ENCODE measurements around the gene MAK.
"Not testable (repeated sequence)": the region's sequence is repeated elsewhere in the genome, so short reads cannot be mapped to it uniquely, and the experiment has no call there.

Gene MAK

DNA sequence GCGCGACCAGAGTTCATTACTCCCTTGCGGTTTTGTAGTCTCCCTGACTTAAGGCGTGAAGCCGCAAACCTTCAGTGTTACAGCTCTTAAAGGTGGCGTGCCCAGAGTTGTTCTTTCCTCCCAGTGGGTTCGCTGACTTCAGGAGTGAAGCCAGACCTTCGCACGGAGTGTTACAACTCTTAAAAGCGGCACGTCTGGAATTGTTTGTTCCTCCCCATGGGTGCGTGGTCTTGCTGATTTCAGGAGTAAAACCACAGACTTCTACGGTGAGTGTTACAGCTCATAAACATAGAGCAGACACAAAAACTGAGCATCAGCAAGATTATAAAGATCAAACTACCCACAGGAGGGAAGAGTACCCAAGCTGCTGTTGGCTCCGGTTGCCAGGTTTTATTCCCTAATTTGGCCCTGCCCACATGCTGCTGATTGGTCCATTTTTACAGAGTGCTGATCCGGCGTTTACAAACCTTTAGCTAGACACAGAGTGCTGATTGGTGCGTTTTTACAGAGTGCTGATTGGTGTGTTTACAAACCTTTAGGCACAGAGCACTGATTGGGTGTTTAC is 105.1 kb downstream of the MAK start:
- DNase-seq (ENCODE audit: extremely low read depth in 1 of 2, low read depth in 1 of 2): no peak

DNA sequence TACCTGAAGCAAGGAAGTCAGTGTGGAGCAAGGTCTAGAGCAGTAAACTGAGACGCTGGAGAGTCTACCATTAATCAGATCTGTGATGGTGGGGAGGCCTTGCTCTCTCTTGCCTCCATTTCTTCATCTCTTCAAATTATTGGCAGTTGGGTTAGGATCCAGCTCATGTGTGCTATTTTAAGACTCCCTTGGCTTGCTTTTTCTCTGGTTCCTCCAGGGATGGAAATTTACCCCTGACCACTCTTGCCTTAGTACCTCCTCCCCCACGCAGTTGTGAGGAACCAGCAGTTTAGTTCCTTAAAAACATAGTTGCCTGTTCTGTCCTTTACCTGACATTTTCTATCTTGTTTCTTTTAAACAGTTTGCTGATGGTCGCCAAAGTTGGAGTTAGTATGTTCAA is 108.1 kb downstream of the MAK start:
- DNase-seq (ENCODE audit: extremely low read depth in 1 of 2, low read depth in 1 of 2): no peak

DNA sequence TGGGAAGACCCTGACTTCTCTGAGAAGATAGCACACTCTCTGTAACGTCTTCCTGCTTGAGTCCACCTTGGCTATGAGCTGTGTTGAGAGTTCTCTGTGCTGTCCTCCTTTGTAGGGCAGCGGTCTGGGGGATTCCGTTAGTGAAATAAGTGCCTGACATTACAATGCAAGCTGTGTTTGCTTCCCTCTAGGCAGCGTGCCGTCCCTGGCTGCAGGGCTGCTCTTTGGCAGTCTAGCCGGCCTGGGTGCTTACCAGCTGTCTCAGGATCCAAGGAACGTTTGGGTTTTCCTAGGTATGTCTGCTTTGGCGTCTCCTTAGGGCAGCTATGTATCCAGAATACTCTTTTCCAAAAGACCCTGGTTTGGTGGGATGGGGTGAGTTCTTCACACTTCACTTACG is 112.6 kb downstream of the MAK start:
- DNase-seq (ENCODE audit: extremely low read depth in 1 of 2, low read depth in 1 of 2): no peak

DNA sequence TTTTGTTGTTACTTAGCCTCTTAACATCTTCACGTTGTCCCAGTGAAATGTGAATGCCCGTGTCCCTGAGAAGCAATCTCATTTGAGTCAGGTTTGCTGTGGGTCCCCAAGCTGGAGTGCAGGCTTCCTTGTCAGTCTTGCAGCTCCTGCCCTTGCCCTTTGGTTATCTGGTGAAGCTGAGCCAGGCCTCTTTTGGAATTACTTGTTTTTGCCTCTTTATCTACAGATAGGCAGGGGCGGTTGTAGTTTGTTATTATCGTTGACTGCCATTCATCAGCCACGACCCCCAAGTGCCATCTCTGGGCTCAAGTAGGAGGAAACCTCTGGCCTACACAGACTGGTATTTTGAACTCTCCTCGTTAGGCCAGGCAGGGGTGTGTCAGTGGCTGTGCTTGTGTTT is 113.3 kb downstream of the MAK start:
- DNase-seq (ENCODE audit: extremely low read depth in 1 of 2, low read depth in 1 of 2): no peak

DNA sequence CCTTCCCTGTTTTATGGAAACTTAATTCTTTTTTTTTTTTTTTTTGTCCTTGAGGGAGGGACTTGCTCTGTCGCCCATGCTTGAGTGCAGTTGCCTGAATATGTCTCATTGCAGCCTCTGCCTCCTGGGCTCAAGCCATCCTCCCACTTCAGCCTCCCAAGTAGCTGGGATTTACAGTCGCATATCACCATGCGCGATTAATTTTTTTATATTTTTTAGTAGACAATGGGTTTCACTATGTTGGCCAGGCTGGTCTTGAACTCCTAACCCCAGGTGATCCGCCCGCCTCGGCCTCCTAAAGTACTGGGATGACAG is 114.8 kb downstream of the MAK start:
- DNase-seq (ENCODE audit: extremely low read depth in 1 of 2, low read depth in 1 of 2): no peak

DNA sequence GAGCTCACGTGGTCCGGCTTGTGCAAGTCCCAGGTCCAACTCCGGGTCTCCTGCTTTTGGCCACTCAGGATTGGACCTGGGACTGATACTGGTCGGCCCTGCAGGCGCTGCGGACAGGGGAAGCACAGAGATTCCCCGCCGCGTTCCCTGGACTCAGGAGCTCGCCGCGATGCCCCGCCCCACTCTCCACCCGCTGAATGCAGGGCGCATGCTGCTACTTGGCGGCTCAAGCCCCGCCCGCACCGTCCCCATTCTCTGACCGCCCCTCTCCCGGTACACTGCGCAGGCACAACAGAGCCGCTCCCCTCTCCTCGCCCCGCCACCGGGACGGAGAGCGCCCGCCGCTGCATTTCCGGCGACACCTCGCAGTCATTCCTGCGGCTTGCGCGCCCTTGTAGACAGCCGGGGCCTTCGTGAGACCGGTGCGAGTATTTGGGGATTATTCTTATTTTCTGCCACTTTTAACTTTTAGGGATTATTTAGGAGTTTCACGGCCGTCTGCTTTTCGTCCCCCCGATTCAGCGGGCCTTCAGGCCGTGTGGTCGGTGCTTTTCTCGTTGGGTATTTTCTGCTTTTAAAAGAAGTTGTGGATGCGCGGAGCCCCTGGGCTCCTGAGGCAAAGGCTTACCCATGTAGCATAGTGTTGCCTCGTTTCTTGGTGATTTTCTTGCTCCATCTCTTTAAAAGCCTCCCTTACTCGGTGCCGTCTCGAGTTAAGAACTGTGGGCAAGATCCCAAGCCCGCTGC is 115.3 kb downstream of the MAK start, which contains the start of gene TMEM14C:
TMEM14C (plus strand) TSS at position 251 of the 747 bp plus-strand sequence. CDS start 1,544 bp downstream, outside the sequence.
- peak; percentile 45 to 58 for DNase-seq (ENCODE audit: extremely low read depth in 1 of 2, low read depth in 1 of 2)

DNA sequence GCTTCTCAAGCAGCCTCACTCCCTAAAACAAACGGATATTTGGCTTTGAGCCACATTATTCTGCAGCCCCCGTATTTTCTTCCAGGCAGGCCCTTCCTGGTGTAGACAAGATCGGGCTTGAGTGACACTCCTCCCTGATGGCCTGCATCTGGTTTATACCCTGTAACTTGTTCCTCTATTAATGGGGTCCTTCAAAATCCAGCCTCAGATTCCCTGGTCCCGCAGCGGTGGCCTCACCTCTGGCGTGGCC is 115.8 kb downstream of the MAK start:
- no peak for DNase-seq (ENCODE audit: extremely low read depth in 1 of 2, low read depth in 1 of 2)

DNA sequence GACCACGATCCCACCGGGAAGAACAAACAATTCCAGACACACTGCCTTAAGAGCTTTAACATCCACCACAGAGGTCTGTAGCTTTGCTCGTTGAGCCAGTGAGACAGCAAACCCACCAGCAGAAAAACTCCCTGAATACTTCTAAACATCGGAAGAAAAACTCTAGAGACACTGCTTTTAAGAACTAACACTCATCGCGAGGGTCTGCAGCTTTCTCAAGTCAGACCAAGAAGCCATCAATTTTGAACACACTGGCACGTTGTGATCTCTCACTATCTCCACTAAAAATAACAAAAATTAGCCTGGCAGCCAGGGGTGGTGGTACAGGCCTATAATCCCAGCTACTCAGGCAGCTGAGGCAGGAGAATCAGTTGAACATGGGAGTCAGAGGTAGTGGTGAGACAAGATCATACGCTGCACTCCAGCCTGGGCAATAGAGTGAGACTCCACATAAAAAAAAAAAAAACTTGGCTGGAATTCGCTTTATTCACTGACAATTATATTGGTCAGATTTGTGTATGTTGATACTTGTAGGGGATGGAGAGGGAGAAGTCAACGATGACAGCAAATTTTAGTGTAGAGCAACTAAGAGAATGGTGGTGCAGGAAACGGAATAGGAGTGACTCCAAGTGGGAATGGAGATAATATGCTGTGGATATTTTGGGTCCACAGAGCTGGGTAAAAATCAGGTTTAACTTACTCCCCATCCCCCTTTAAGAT is 116.3 kb downstream of the MAK start:
- DNase-seq (ENCODE audit: extremely low read depth in 1 of 2, low read depth in 1 of 2): no peak

DNA sequence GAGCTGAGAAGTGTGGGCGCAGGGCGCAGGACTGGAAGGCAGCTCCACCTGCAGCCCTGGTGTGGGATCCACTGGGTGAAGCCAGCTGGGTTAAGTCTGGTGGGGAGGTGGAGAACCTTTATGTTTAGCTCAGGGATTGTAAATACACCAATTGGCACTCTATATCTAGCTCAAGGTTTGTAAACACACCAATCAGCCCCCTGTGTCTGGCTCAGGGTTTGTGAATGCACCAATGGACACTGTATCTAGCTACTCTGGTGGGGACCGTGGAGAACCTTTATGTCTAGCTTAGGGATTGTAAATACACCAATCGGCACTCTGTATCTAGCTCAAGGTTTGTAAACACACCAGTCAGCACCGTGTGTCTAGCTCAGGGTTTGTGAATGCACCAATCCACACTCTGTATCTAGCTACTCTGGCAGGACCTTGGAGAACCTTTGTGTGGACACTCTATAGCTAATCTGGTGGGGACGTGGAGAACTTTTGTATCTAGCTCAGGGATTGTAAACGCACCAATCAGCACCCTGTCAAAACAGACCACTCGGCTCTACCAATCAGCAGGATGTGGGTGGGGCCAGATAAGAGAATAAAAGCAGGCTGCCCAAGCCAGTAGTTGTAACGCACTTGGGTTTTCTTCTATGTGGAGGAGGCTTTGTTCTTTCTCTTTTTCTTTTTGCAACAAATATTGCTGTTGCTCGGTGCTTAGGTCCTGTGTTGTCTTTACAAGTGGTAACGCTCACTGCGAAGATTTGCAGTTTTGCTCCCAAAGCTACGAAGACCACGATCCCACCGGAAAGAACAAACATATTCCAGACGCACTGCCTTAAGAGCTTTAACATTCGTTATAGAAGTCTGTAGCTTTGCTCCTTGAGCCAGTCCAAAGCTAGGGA is 117.1 kb downstream of the MAK start:
- not testable (repeated sequence) for DNase-seq (ENCODE audit: extremely low read depth in 1 of 2, low read depth in 1 of 2)

DNA sequence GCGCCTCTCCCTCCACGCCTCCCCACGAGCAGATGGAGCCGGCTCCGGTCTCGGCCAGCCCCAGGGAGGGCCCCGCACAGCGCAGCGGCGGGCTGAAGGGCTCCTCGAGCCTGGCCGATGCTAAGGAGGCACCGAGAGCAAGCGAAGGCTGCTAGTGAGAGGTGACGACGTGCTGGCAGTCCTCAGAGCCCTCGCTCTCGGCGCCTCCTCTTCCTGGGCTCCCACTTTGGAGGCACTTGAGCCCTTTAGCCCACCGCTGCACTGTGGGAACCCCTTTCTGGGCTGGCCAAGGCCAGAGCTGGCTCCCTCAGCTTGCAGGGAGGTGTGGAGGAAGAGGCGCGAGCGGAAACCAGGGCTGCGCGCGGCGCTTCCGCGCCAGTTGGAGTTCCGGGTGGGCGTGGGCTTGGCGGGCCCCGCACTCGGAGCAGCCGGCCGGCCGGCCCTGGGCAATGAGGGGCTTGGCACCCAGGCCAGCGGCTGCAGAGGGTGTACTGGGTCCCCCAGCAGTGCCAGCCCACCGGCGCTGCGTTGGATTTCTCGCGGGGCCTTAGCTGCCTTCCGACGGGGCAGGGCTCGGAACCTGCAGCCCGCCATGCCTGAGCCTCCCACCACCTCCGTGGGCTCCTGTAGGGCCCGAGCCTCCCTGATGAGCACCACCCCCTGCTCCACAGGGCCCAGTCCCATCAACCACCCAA is 117.9 kb downstream of the MAK start:
- peak in 1 of 2 donors; percentile 42 for DNase-seq (ENCODE audit: extremely low read depth in 1 of 2, low read depth in 1 of 2)

DNA sequence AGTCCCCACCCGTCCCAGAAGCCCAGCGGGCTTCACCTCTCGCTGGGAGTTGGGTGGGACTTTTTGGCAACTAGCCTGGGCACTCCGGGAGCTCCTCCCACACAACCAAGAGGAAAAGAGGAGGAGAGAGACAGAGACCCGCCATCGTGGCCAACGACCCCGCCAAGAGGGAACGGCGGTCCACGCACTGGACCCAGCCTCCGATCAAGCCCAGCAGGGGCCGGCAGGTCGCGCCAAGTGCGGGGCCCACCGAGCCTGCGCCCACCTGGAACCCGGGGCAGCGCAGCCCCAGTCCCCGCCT is 118.4 kb downstream of the MAK start:
- DNase-seq (ENCODE audit: extremely low read depth in 1 of 2, low read depth in 1 of 2): no peak

DNA sequence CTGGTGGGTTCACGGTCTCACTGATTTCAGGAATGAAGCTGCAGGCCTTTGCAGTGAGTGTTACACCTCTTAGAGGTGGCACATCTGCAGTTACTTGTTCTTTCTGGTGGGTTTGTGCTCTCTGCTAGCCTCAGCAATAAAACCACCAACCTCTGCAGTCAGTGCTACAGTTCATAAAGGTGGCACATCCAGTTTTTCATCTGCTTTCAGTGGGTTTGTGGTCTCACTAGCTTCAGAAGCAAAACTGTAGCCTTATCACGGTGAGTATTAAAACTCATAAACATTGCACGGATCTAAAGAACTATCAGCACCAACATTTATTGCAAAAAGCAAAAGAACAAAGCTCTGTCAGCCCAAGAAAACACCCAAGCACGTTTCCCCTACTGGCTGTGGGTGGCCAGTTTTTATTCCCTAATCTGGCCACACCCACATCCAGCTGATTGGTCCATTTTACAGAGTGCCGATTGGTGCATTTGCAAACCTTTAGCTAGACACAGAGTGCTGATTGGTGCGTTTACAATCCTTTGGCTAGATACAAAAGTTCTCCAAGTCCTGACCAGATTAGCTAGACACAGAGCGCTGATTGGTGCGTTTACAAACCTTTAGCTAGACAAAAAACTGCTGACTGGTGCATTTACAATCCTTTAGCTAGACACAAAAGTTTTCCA is 118.9 kb downstream of the MAK start:
- DNase-seq (ENCODE audit: extremely low read depth in 1 of 2, low read depth in 1 of 2): no peak

DNA sequence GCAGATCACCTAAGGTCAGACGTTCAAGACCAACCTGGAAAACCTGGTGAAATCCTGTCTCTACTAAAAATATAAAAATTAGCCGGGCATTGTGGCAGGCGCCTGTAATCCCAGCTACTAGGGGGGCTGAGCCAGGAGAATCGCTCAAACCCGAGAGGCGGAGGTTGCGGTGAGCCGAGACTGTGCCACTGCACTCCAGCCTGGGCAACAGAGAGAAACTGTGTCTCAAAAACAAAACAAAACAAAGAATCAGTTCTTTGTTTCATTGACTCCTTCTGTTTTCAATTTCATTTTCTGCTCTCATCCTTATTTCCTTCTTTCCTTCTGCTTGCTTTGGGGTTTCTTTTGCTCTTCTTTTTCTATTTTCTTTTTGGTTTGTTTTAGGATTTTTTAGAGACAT is 124.4 kb downstream of the MAK start:
- no peak for DNase-seq (ENCODE audit: extremely low read depth in 1 of 2, low read depth in 1 of 2)
